Amniotic stem cell (primary cell): ENCODE results near the gene KCNK1.

Experiments
- DNase-seq: peaks from one replicate; lab custom pipeline; 2025; lab: John Stamatoyannopoulos, UW

KCNK1 gene

GRCh38 chr1:233638513-233638912 is 24.6 kb downstream of the KCNK1 start:
- DNase-seq = no peak

GRCh38 chr1:233639611-233640010 is 25.7 kb downstream of the KCNK1 start:
- no peak for DNase-seq

GRCh38 chr1:233640179-233640578 is 26.3 kb downstream of the KCNK1 start:
- DNase-seq = no peak

GRCh38 chr1:233641029-233641428 is 27.1 kb downstream of the KCNK1 start:
- DNase-seq = no peak

GRCh38 chr1:233647073-233647472 is 33.2 kb downstream of the KCNK1 start:
- DNase-seq = no peak

- no peak for DNase-seq
Measured at GRCh38 chr1:233647636-233648035, 33.7 kb downstream of the KCNK1 start.

- DNase-seq = no peak
Measured at GRCh38 chr1:233651061-233651460, 37.2 kb downstream of the KCNK1 start.

- DNase-seq = no peak
Measured at GRCh38 chr1:233651563-233652233, 37.8 kb downstream of the KCNK1 start.

GRCh38 chr1:233652526-233652925 is 38.6 kb downstream of the KCNK1 start:
- DNase-seq = no peak

- DNase-seq = no peak
Measured at GRCh38 chr1:233654658-233655280, 40.9 kb downstream of the KCNK1 start.

- DNase-seq = no peak
Measured at GRCh38 chr1:233655301-233655740, 41.4 kb downstream of the KCNK1 start.

GRCh38 chr1:233656032-233656635 is 42.2 kb downstream of the KCNK1 start:
- DNase-seq = no peak

GRCh38 chr1:233656687-233657086 is 42.8 kb downstream of the KCNK1 start:
- no peak for DNase-seq

- no peak for DNase-seq
Measured at GRCh38 chr1:233657466-233657865, 43.6 kb downstream of the KCNK1 start.

GRCh38 chr1:233659495-233659894 is 45.6 kb downstream of the KCNK1 start:
- no peak for DNase-seq

GRCh38 chr1:233661376-233662159 is 47.7 kb downstream of the KCNK1 start:
- no peak for DNase-seq

GRCh38 chr1:233662575-233663304 is 48.8 kb downstream of the KCNK1 start:
- DNase-seq = no peak

- DNase-seq = no peak
Measured at GRCh38 chr1:233664253-233664652, 50.3 kb downstream of the KCNK1 start.

GRCh38 chr1:233664804-233665574 is 51.1 kb downstream of the KCNK1 start:
- no peak for DNase-seq

GRCh38 chr1:233665575-233666270 is 51.8 kb downstream of the KCNK1 start:
- no peak for DNase-seq

GRCh38 chr1:233667741-233668140 is 53.8 kb downstream of the KCNK1 start:
- no peak for DNase-seq
